ENCODE data around the gene FAM20B. TPM values are rescaled to one million over a fixed set of nuclear protein-coding genes. Genes with fewer than 3 reads are reported as not detected.

Gene FAM20B
- total and polyA plus RNA-seq, 2 of the 13 experiments (the other 11 are each of a cell fraction or from before 2014, with no cell fraction given), result 13.8 to 26.9 TPM

DNA sequence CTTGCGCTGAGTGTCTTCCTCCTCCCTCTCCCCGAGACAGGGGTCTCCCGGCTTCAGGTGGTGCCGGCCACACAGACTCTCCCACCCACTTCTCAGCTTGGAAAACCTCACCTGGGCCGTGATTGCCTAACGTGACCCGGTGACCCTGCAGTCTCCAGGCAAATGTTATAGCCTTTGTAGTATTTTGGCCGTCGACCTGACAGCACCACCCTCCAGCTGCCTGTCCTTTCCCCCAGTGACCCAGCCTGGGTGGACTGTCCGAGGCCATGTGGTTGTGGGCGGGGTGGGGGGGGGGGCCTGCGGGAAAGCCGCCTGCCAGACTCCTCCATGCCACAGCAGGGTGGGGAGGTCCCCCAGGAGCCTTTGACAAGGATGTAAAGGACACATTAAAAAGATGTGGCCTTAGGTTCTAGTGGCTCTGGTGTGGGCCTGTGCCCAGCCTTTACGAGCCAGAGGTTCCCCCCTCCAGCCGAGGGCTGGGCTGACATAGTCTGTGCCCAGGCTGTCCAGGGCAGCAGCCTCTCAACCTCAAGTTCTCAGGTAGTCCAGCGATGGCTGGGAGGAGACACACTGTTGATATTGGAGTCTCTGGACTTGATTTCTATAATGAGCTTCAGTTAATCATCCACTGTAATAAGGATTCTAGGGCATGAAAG lies 64.3 kb downstream of the FAM20B start (continued):
- TF ChIP-seq JUND (CRISPR knock-in tag; IDR thresholded peaks at IDR 0.05) (no peak), ZNF790 (CRISPR knock-in tag; IDR thresholded peaks at IDR 0.05; ENCODE audit: borderline replicate concordance) (no peak), XRCC5 (optimal IDR thresholded peaks at IDR 0.05; ENCODE audit: low read length) (no peak), ZBTB38 (CRISPR knock-in tag; IDR thresholded peaks at IDR 0.05) (no peak), ZFP36L2 (CRISPR knock-in tag; IDR thresholded peaks at IDR 0.05) (no peak), ZNF432 (CRISPR knock-in tag; IDR thresholded peaks at IDR 0.05; ENCODE audit: borderline replicate concordance) (no peak), ZNF230 (CRISPR knock-in tag; IDR thresholded peaks at IDR 0.05) (no peak), DPF2 (CRISPR knock-in tag; IDR thresholded peaks at IDR 0.05; ENCODE audit: borderline replicate concordance, low read depth) (no peak), PPARG (CRISPR knock-in tag; conservative IDR thresholded peaks at IDR 0.05) (peak; percentile 96), ZFY (CRISPR knock-in tag; IDR thresholded peaks at IDR 0.05) (no peak), PAX8 (CRISPR knock-in tag; IDR thresholded peaks at IDR 0.05; ENCODE audit: borderline replicate concordance) (no peak), SIN3B (IDR thresholded peaks at IDR 0.05; ENCODE audit: low read length) (no peak), ZBTB3 (CRISPR knock-in tag; IDR thresholded peaks at IDR 0.05; ENCODE audit: borderline replicate concordance, low read depth) (no peak), SMC3 (IDR thresholded peaks at IDR 0.05; ENCODE audit: low read length) (no peak), ZNF776 (CRISPR knock-in tag; IDR thresholded peaks at IDR 0.05) (no peak), JUN (CRISPR knock-in tag; IDR thresholded peaks at IDR 0.05) (no peak)
- TF ChIP-seq, protein P1, sequence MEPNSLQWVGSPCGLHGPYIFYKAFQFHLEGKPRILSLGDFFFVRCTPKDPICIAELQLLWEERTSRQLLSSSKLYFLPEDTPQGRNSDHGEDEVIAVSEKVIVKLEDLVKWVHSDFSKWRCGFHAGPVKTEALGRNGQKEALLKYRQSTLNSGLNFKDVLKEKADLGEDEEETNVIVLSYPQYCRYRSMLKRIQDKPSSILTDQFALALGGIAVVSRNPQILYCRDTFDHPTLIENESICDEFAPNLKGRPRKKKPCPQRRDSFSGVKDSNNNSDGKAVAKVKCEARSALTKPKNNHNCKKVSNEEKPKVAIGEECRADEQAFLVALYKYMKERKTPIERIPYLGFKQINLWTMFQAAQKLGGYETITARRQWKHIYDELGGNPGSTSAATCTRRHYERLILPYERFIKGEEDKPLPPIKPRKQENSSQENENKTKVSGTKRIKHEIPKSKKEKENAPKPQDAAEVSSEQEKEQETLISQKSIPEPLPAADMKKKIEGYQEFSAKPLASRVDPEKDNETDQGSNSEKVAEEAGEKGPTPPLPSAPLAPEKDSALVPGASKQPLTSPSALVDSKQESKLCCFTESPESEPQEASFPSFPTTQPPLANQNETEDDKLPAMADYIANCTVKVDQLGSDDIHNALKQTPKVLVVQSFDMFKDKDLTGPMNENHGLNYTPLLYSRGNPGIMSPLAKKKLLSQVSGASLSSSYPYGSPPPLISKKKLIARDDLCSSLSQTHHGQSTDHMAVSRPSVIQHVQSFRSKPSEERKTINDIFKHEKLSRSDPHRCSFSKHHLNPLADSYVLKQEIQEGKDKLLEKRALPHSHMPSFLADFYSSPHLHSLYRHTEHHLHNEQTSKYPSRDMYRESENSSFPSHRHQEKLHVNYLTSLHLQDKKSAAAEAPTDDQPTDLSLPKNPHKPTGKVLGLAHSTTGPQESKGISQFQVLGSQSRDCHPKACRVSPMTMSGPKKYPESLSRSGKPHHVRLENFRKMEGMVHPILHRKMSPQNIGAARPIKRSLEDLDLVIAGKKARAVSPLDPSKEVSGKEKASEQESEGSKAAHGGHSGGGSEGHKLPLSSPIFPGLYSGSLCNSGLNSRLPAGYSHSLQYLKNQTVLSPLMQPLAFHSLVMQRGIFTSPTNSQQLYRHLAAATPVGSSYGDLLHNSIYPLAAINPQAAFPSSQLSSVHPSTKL (CRISPR knock-in tag; IDR thresholded peaks at IDR 0.05), result peak; percentile 59
- TF ChIP-seq, protein P2, sequence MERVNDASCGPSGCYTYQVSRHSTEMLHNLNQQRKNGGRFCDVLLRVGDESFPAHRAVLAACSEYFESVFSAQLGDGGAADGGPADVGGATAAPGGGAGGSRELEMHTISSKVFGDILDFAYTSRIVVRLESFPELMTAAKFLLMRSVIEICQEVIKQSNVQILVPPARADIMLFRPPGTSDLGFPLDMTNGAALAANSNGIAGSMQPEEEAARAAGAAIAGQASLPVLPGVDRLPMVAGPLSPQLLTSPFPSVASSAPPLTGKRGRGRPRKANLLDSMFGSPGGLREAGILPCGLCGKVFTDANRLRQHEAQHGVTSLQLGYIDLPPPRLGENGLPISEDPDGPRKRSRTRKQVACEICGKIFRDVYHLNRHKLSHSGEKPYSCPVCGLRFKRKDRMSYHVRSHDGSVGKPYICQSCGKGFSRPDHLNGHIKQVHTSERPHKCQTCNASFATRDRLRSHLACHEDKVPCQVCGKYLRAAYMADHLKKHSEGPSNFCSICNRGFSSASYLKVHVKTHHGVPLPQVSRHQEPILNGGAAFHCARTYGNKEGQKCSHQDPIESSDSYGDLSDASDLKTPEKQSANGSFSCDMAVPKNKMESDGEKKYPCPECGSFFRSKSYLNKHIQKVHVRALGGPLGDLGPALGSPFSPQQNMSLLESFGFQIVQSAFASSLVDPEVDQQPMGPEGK (CRISPR knock-in tag; IDR thresholded peaks at IDR 0.05), result peak; percentile 64; the same call in 1 of the 2 replicates
- TF ChIP-seq, protein P3, sequence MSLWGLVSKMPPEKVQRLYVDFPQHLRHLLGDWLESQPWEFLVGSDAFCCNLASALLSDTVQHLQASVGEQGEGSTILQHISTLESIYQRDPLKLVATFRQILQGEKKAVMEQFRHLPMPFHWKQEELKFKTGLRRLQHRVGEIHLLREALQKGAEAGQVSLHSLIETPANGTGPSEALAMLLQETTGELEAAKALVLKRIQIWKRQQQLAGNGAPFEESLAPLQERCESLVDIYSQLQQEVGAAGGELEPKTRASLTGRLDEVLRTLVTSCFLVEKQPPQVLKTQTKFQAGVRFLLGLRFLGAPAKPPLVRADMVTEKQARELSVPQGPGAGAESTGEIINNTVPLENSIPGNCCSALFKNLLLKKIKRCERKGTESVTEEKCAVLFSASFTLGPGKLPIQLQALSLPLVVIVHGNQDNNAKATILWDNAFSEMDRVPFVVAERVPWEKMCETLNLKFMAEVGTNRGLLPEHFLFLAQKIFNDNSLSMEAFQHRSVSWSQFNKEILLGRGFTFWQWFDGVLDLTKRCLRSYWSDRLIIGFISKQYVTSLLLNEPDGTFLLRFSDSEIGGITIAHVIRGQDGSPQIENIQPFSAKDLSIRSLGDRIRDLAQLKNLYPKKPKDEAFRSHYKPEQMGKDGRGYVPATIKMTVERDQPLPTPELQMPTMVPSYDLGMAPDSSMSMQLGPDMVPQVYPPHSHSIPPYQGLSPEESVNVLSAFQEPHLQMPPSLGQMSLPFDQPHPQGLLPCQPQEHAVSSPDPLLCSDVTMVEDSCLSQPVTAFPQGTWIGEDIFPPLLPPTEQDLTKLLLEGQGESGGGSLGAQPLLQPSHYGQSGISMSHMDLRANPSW (CRISPR knock-in tag; IDR thresholded peaks at IDR 0.05; ENCODE audit: borderline replicate concordance), result no peak
- TF ChIP-seq, protein P4, sequence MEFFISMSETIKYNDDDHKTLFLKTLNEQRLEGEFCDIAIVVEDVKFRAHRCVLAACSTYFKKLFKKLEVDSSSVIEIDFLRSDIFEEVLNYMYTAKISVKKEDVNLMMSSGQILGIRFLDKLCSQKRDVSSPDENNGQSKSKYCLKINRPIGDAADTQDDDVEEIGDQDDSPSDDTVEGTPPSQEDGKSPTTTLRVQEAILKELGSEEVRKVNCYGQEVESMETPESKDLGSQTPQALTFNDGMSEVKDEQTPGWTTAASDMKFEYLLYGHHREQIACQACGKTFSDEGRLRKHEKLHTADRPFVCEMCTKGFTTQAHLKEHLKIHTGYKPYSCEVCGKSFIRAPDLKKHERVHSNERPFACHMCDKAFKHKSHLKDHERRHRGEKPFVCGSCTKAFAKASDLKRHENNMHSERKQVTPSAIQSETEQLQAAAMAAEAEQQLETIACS (CRISPR knock-in tag; IDR thresholded peaks at IDR 0.05), result no peak
